Smooth muscle cell (in vitro differentiated cells): ENCODE data around the gene GSTT2B. TPM values are rescaled to one million over a fixed set of nuclear protein-coding genes. Genes with fewer than 3 reads are reported as not detected.
"Not testable (repeated sequence)": the region's sequence is repeated elsewhere in the genome, so short reads cannot be mapped to it uniquely, and the experiment has no call there.

ENCODE experiments used
- DNase-seq: peaks from one replicate; lab custom pipeline; 2025; ENCODE audit not compliant: unreplicated experiment; lab: John Stamatoyannopoulos, UW
- H2AFZ ChIP-seq: fragments of 200-600 bp; sonication (generic); 2 replicates; pipeline ENCODE4 v1.6.0; 2016; ENCODE audit warnings: antibody characterized with exemption, low read depth, mild to moderate bottlenecking
- H3F3A ChIP-seq: fragments of 200-600 bp; sonication (generic); 2 replicates; pipeline ENCODE4 v1.6.0; 2017; ENCODE audit warnings: antibody characterized with exemption, low read depth
- H3K27ac ChIP-seq: fragments of 200-600 bp; sonication (generic); 2 replicates; pipeline ENCODE4 v1.5.1; 2016; ENCODE audit warnings: low read depth, mild to moderate bottlenecking
- H3K27me3 ChIP-seq: fragments of 200-600 bp; sonication (generic); 2 replicates; pipeline ENCODE4 v1.6.1; 2016; ENCODE audit warnings: low read depth, mild to moderate bottlenecking
- H3K36me3 ChIP-seq: fragments of 200-600 bp; sonication (generic); 2 replicates; pipeline ENCODE4 v1.5.1; 2016; ENCODE audit warnings: low read depth
- H3K4me1 ChIP-seq: fragments of 200-600 bp; sonication (generic); 2 replicates; pipeline ENCODE4 v1.5.1; 2016; ENCODE audit warnings: low read depth
- H3K4me2 ChIP-seq: fragments of 200-600 bp; sonication (generic); 2 replicates; pipeline ENCODE4 v1.6.0; 2016; ENCODE audit warnings: mild to moderate bottlenecking
- H3K4me3 ChIP-seq: fragments of 200-600 bp; sonication (generic); 2 replicates; pipeline ENCODE4 v1.5.1; 2016; ENCODE audit warnings: mild to moderate bottlenecking
- H3K79me2 ChIP-seq: fragments of 200-600 bp; sonication (generic); 2 replicates; pipeline ENCODE4 v1.6.0; 2016; ENCODE audit warnings: low read depth, mild to moderate bottlenecking
- H3K9ac ChIP-seq: fragments of 200-600 bp; sonication (generic); 2 replicates; pipeline ENCODE4 v1.6.0; 2016; ENCODE audit warnings: low read depth
- H3K9me3 ChIP-seq: fragments of 200-600 bp; sonication (generic); replicated peaks from 2 replicates; pipeline ENCODE4 v1.5.1; 2016; ENCODE audit warnings: low read depth
- H4K20me1 ChIP-seq: fragments of 200-600 bp; sonication (generic); 2 replicates; pipeline ENCODE4 v1.6.0; 2016; ENCODE audit warnings: low read depth
- WGBS: methylation state at CpG from one replicate; pipeline ENCODE4 v1.1.7; 2016; ENCODE audit warnings: low lambda C conversion rate; 5-methylcytosine and 5-hydroxymethylcytosine counted together
- polyA plus RNA-seq: library from polyadenylated mRNA; unstranded; fragments of >200 nt; fragmentation: Nextera tagmentation; extraction: Ambion mirVana; gene quantifications from 2 replicates; pipeline ENCODE4 v1.2.1, GENCODE V29; 2016
- total RNA-seq: library from RNA; depleted of rRNA; stranded (reverse); fragments of >200 nt; gene quantifications from 2 replicates; pipeline ENCODE4 v1.2.3, GENCODE V29; 2014
- TF ChIP-seq, protein P1 (sequence below): fragments of 200-600 bp; sonication (generic); IDR thresholded peaks from 2 replicates; pipeline ENCODE4 v1.5.1; 2017; ENCODE audit warnings: borderline replicate concordance, mild to moderate bottlenecking, antibody characterized with exemption; ENCODE audit not compliant: insufficient read depth, poor library complexity, severe bottlenecking

GSTT2B gene
- total and polyA plus RNA-seq, 2 experiments from 2014 or later: 2.0 TPM; not detected in 1

DNA sequence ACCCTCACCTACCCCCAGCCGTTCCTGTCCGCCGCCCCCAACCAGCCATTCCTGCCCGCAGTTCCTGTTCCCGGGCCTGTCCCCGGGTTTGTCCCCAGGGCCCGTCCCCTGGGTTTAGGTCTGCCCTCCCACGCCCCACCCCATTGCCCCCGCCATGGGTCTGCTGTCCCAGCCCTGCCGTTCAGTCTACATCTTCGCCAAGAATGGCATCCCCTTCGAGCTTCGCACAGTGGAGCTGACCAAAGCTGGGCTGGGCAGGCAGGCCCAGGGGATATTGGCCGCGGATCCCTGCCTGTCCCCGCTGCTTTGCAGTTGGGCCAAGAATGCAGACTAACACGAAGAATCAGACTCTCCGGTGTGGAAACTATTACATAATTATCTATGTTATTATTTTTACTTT, 11.2 kb downstream of the GSTT2B start:
- not testable (repeated sequence) for DNase-seq, H3K9me3 ChIP-seq, H3F3A ChIP-seq, H3K4me1 ChIP-seq, H3K4me3 ChIP-seq, H3K36me3 ChIP-seq, H3K9ac ChIP-seq, H2AFZ ChIP-seq, H3K27ac ChIP-seq, H3K79me2 ChIP-seq, H3K27me3 ChIP-seq, H3K4me2 ChIP-seq, H4K20me1 ChIP-seq
- WGBS: 91% methylated on average over 17 of the region's 18 CpGs

- H3K79me2 ChIP-seq, H3K9ac ChIP-seq, H2AFZ ChIP-seq, H3F3A ChIP-seq, H3K4me2 ChIP-seq, H3K27me3 ChIP-seq, H4K20me1 ChIP-seq, H3K4me1 ChIP-seq, H3K27ac ChIP-seq, H3K9me3 ChIP-seq, H3K4me3 ChIP-seq, H3K36me3 ChIP-seq, DNase-seq: not testable (repeated sequence)
- WGBS: 0% methylated on average over 1 of the region's 3 CpGs
Measured at GRCh38 chr22:23947391-23947790, 13.6 kb downstream of the GSTT2B start.

- WGBS: 35% methylated on average over 5 of the region's 14 CpGs
- not testable (repeated sequence) for H3K36me3 ChIP-seq, H3K4me3 ChIP-seq, H3K27me3 ChIP-seq, H3F3A ChIP-seq, H3K4me1 ChIP-seq, H2AFZ ChIP-seq, H4K20me1 ChIP-seq, H3K9me3 ChIP-seq, H3K9ac ChIP-seq, H3K79me2 ChIP-seq, H3K4me2 ChIP-seq, H3K27ac ChIP-seq, DNase-seq
Measured at GRCh38 chr22:23940166-23940565, 20.8 kb downstream of the GSTT2B start.

DNA sequence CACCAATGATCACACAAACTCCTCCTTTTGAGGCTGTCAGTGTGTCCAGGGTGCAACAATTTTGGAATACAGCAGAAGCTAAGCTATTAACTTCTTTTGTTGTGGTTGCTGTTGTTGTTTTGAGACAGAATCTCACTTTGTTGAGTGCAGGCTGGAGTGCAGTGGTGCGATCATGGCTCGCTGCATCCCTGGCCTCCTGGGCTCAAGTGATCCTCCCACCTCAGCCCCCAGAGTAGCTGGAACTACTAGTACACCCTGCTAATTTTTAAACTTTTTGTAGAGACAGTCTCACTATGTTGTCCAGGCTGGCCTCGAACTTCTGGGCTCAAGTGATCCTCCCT, 22.0 kb downstream of the GSTT2B start:
- no peaks in the 10 kb centered on the region for H3F3A ChIP-seq
- H3K4me3 ChIP-seq: no peak overlapping the region
- TF ChIP-seq, protein P1, sequence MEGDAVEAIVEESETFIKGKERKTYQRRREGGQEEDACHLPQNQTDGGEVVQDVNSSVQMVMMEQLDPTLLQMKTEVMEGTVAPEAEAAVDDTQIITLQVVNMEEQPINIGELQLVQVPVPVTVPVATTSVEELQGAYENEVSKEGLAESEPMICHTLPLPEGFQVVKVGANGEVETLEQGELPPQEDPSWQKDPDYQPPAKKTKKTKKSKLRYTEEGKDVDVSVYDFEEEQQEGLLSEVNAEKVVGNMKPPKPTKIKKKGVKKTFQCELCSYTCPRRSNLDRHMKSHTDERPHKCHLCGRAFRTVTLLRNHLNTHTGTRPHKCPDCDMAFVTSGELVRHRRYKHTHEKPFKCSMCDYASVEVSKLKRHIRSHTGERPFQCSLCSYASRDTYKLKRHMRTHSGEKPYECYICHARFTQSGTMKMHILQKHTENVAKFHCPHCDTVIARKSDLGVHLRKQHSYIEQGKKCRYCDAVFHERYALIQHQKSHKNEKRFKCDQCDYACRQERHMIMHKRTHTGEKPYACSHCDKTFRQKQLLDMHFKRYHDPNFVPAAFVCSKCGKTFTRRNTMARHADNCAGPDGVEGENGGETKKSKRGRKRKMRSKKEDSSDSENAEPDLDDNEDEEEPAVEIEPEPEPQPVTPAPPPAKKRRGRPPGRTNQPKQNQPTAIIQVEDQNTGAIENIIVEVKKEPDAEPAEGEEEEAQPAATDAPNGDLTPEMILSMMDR: no peak
- H3K9me3 ChIP-seq: no peaks in the 10 kb centered on the region
- 61% methylated on average over 3 of the region's 3 CpGs for WGBS
- no peaks in the 10 kb centered on the region for H4K20me1 ChIP-seq
- no peaks in the 10 kb centered on the region for H3K36me3 ChIP-seq
- no peaks in the 10 kb centered on the region for H3K27me3 ChIP-seq
- no peaks in the 10 kb centered on the region for H3K4me1 ChIP-seq
- no peak overlapping the region for H3K27ac ChIP-seq
- H3K79me2 ChIP-seq: no peaks in the 10 kb centered on the region
- H2AFZ ChIP-seq: no peak overlapping the region
- DNase-seq: no peak
- no peak overlapping the region for H3K4me2 ChIP-seq
- H3K9ac ChIP-seq: no peak overlapping the region

DNA sequence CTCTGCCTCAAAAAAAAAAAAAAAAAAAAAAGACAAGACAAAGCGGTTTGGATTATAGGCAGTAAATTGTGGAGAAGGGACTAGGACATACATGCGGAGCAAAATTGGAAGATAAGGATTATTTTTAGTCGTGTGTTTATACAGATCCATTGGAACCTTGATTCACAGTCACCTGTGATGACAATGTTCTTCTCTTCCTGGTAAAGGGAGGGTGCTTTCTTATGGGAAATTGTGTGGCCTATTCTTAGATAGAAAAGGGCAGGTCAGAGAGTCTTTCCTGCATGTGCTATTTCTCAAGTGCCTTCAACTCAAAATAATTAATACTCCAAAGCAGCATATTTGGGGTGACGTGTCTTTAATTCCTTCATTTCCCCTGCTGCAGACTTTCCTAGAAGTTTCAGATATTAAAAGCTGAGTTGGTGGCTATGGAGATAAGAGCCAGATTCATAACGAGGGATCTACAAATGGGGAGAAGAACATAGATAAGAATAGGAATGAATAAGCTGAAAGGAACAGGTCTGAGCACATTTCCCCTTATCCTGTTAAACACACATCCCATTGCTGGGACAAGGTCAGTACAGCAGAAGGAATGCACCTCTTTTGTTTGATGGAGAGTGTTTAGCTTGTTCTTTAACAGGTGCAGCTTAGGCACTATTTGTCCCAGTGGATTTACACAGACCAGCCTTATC, 22.5 kb downstream of the GSTT2B start:
- WGBS: 85% methylated on average over 5 of the region's 5 CpGs
- H3K9ac ChIP-seq: no peak overlapping the region

More for the DNA sequence above, 22.5 kb downstream of the GSTT2B start:
- Histone ChIP-seq H3K27ac (no peak overlapping the region), H3K4me1 (no peaks in the 10 kb centered on the region), H3F3A (no peaks in the 10 kb centered on the region), H3K4me2 (no peak overlapping the region), H3K27me3 (no peaks in the 10 kb centered on the region), H3K9me3 (no peaks in the 10 kb centered on the region), H3K36me3 (no peaks in the 10 kb centered on the region), H4K20me1 (no peaks in the 10 kb centered on the region), H3K79me2 (no peaks in the 10 kb centered on the region), H3K4me3 (no peak overlapping the region), H2AFZ (no peak overlapping the region)
- TF ChIP-seq, protein P1: no peak
- DNase-seq: no peak
